Peyer's patch (tissue), 4 donors: ENCODE data around the gene RSPH1. TPM values are rescaled to one million over a fixed set of nuclear protein-coding genes. Genes with fewer than 3 reads are reported as not detected.
A peak's percentile ranks its signal among the peaks of the same experiment; 100 is the strongest.

ENCODE experiments used
- DNase-seq, 3 donors: peaks; one replicate each; pipeline ENCODE4 v3.0.0-alpha.2; 2017 to 2019
- H3K27ac ChIP-seq, 4 donors: fragments of 200-600 bp; sonication (generic); one replicate each; pipeline ENCODE4 v1.5.1; 2016 to 2019
- H3K27me3 ChIP-seq, 2 donors: fragments of 200-600 bp; sonication (generic); one replicate each; pipeline ENCODE4 v1.5.1; 2019
- H3K36me3 ChIP-seq, 3 donors: fragments of 200-600 bp; sonication (generic); one replicate each; pipeline ENCODE4 v1.5.1; 2016 to 2019
- H3K4me1 ChIP-seq, 4 donors: fragments of 200-600 bp; sonication (generic); one replicate each; pipeline ENCODE4 v1.5.1; 2016 to 2019
- H3K4me3 ChIP-seq, 4 donors: fragments of 200-600 bp; sonication (generic); 1 replicate in 3 of 4; 2 replicates in 1 of 4; pipeline ENCODE4 v1.5.1; 2016 to 2019; ENCODE audit warnings: mild to moderate bottlenecking in 1 of 4
- H3K9me3 ChIP-seq, 4 donors: fragments of 200-600 bp; sonication (generic); one replicate each; pipeline ENCODE4 v1.5.1; 2016 to 2019; ENCODE audit warnings: mild to moderate bottlenecking in 1 of 4
- CTCF ChIP-seq, 6 experiments: fragments of 450-650 bp in 4 of 6; fragments of 200-600 bp in 2 of 6; sonication (generic) in 1 of 6; IDR thresholded peaks; one replicate each; pipeline ENCODE4 v1.5.1; 2017 to 2019; ENCODE audit warnings: antibody characterized with exemption in 6 of 6, mild to moderate bottlenecking in 3 of 6, moderate library complexity in 1 of 6
- POLR2A ChIP-seq, 2 donors: fragments of 450-650 bp; IDR thresholded peaks; one replicate each; pipeline ENCODE4 v1.5.1; 2017; ENCODE audit warnings: antibody characterized with exemption in 2 of 2, mild to moderate bottlenecking in 2 of 2, moderate library complexity in 2 of 2
- total RNA-seq, 4 donors: library from RNA; depleted of rRNA; stranded (reverse); fragments of >200 nt; gene quantifications; one replicate each; pipeline ENCODE4 v1.1.0, GENCODE V29; 2016

RSPH1 gene
- total RNA-seq, 4 donors from 2014 or later, result 2.5 to 11.0 (median 6.7) TPM

GRCh38 chr21:42434884-42435283 is 61.1 kb downstream of the RSPH1 start:
- H3K4me3 ChIP-seq, result no peak overlapping the region

GRCh38 chr21:42433946-42434551 is 62.0 kb downstream of the RSPH1 start:
- Histone ChIP-seq H3K9me3 (peaks cover 0 to 6% (median 0%) of the 10 kb centered on the region in 4 donors), H3K4me3 (no peak overlapping the region), H3K4me1 (peaks cover 0 to 7% (median 0%) of the 10 kb centered on the region in 4 donors), H3K27ac (peak overlapping the region in 1 of 4 donors; percentile 69), H3K27me3 (no peaks in the 10 kb centered on the region), H3K36me3 (no peaks in the 10 kb centered on the region)
- TF ChIP-seq CTCF (IDR thresholded peaks at IDR 0.05) (no peak), POLR2A (IDR thresholded peaks at IDR 0.05) (peak in 1 of 2 donors; percentile 32)
- peak in 1 of 3 donors; percentile 82 for DNase-seq

More at GRCh38 chr21:42434884-42435283, 61.1 kb downstream of the RSPH1 start:
- no peak overlapping the region for H3K27ac ChIP-seq
- H3K36me3 ChIP-seq, result no peaks in the 10 kb centered on the region
- H3K4me1 ChIP-seq, result peaks cover 0 to 7% (median 0%) of the 10 kb centered on the region in 4 donors
- H3K9me3 ChIP-seq, result peaks cover 0 to 6% (median 0%) of the 10 kb centered on the region in 4 donors
- TF ChIP-seq CTCF (IDR thresholded peaks at IDR 0.05) (no peak), POLR2A (IDR thresholded peaks at IDR 0.05) (no peak)
- no peak for DNase-seq
- H3K27me3 ChIP-seq, result no peaks in the 10 kb centered on the region

- TF ChIP-seq POLR2A (IDR thresholded peaks at IDR 0.05) (no peak), CTCF (IDR thresholded peaks at IDR 0.05) (no peak)
- Histone ChIP-seq H3K4me3 (no peak overlapping the region), H3K27ac (no peak overlapping the region), H3K27me3 (no peaks in the 10 kb centered on the region), H3K9me3 (peaks cover 0 to 6% (median 0%) of the 10 kb centered on the region in 4 donors), H3K36me3 (no peaks in the 10 kb centered on the region), H3K4me1 (peaks cover 0 to 7% (median 0%) of the 10 kb centered on the region in 4 donors)
- DNase-seq, result no peak
Measured at GRCh38 chr21:42432695-42433094, 63.3 kb downstream of the RSPH1 start.

GRCh38 chr21:42431196-42431595 is 64.8 kb downstream of the RSPH1 start:
- Histone ChIP-seq H3K9me3 (peaks cover 0 to 4% (median 0%) of the 10 kb centered on the region in 4 donors), H3K4me3 (no peak overlapping the region), H3K27ac (no peak overlapping the region), H3K4me1 (peaks cover 0 to 7% (median 0%) of the 10 kb centered on the region in 4 donors), H3K27me3 (no peaks in the 10 kb centered on the region), H3K36me3 (no peaks in the 10 kb centered on the region)
- TF ChIP-seq CTCF (IDR thresholded peaks at IDR 0.05) (no peak), POLR2A (IDR thresholded peaks at IDR 0.05) (no peak)
- no peak for DNase-seq

- H3K27ac ChIP-seq, result no peak overlapping the region
- H3K27me3 ChIP-seq, result no peaks in the 10 kb centered on the region
- TF ChIP-seq CTCF (IDR thresholded peaks at IDR 0.05), result no peak
- no peak for TF ChIP-seq POLR2A (IDR thresholded peaks at IDR 0.05)
- no peak for DNase-seq
- no peak overlapping the region for H3K4me3 ChIP-seq
- H3K36me3 ChIP-seq, result no peaks in the 10 kb centered on the region
- H3K4me1 ChIP-seq, result peaks cover 0 to 7% (median 2%) of the 10 kb centered on the region in 4 donors
- H3K9me3 ChIP-seq, result no peaks in the 10 kb centered on the region
Measured at GRCh38 chr21:42430521-42430920, 65.5 kb downstream of the RSPH1 start.
